HAP-1 (cell line): ENCODE results near the gene USP15.

Experiments used
- DNase-seq, 2 experiments: peaks; one replicate each; pipeline ENCODE4 v3.0.0-alpha.2; 2016 to 2020; ENCODE audit warnings: low spot score in 2 of 2
- H3K27me3 ChIP-seq: fragments of 250-450 bp; sonication (Bioruptor Pico); 2 replicates; pipeline ENCODE4 v1.5.1; 2020; ENCODE audit warnings: low read depth, mild to moderate bottlenecking, moderate library complexity
- H3K36me3 ChIP-seq: fragments of 250-450 bp; sonication (Bioruptor Pico); replicated peaks from 2 replicates; pipeline ENCODE4 v1.5.1; 2020; ENCODE audit warnings: mild to moderate bottlenecking
- H3K4me1 ChIP-seq: fragments of 250-450 bp; sonication (Bioruptor Pico); 2 replicates; pipeline ENCODE4 v1.5.1; 2020; ENCODE audit warnings: mild to moderate bottlenecking
- H3K4me3 ChIP-seq: fragments of 250-450 bp; sonication (Bioruptor Pico); 2 replicates; pipeline ENCODE4 v1.5.1; 2020; ENCODE audit warnings: mild to moderate bottlenecking, moderate library complexity
- H3K9me3 ChIP-seq: fragments of 250-450 bp; sonication (Bioruptor Pico); 2 replicates; pipeline ENCODE4 v1.5.1; 2020; ENCODE audit warnings: mild to moderate bottlenecking, moderate library complexity
- in situ Hi-C: fragments of 300-500 bp; cut with MboI; formaldehyde crosslinking; loops from 3 replicates; pipeline ENCODE4 v1.14.3; 2020; ENCODE audit warnings: low sequenced_read_pairs, inconsistent platforms, mixed read lengths

USP15 gene

DNA sequence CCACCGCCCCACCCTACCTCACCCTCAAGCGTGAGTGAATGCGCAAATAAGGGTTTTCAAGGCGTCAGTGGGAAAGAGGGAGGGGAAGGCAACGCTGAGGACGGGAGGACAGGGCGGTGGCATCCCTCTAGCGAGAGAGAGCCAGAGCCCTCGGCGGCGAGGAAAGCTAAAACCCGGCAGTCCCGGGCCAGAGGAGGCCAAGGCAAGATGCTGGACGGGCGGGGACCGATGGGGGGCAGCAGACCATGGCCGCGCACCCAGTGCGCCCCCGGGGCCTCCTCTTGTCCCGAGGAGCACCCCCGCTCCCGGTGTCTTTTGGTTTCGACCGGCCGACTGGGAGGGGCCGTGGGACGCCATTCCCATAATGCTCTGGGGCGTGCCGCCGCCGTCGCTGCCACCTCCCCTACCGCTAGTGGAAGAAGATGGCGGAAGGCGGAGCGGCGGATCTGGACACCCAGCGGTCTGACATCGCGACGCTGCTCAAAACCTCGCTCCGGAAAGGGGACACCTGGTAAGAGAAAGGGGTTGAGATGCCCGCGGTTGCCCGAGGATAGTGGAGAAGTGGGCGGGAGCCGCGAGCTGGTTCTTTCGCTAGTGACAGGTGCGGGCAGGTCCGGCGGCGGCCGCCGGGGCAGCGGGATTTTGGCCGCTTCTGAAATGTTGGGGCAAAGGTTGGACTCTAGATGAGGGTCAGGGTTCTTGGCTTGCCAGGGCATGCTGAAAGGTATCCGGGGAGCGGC, at the start of gene USP15:
Gene USP15 (plus strand): TSS at position 412 of the 740 bp plus-strand sequence. CDS start 11 bp downstream, at position 423.
- Histone ChIP-seq H3K36me3 (peaks cover 4% of the 10 kb centered on the region; the same call in 1 of the 2 replicates), H3K9me3 (no peaks in the 10 kb centered on the region), H3K4me3 (peak within 1 kb of the TSS; percentile 97), H3K27me3 (no peaks in the 10 kb centered on the region), H3K4me1 (peaks cover 21% of the 10 kb centered on the region)
- in situ Hi-C loops, result loop anchor here (25.0 kb wide), 1 partner anchor 527 kb away; no protein-coding TSS in a partner anchor
- DNase-seq, result peak; percentile 90 to 97

DNA sequence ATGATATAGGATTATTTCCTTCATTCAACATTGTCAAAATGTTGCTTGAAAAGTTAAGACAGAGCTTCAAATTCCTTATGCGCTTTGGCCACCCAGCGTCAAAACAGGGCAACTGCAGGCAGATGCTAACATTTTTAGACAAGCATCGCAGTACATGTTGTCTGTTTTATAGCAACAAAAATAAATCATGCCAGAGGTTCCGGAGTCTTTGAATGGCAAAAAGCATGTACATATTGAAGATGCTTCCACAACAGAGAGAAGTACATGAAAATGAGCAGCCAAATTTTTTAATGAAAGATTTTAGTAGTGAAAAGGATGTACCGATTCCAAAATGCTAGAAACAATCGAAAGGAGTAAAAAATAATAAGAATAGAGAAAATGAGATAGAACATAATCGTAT, 49.8 kb upstream of the USP15 start:
- H3K27me3 ChIP-seq, result no peaks in the 10 kb centered on the region; the same call in 1 of the 2 replicates
- no peak overlapping the region for H3K4me3 ChIP-seq
- in situ Hi-C loops, result no loop called here
- no peaks in the 10 kb centered on the region for H3K4me1 ChIP-seq
- no peaks in the 10 kb centered on the region for H3K9me3 ChIP-seq
- peak; percentile 18 to 59 for DNase-seq
- no peaks in the 10 kb centered on the region for H3K36me3 ChIP-seq

DNA sequence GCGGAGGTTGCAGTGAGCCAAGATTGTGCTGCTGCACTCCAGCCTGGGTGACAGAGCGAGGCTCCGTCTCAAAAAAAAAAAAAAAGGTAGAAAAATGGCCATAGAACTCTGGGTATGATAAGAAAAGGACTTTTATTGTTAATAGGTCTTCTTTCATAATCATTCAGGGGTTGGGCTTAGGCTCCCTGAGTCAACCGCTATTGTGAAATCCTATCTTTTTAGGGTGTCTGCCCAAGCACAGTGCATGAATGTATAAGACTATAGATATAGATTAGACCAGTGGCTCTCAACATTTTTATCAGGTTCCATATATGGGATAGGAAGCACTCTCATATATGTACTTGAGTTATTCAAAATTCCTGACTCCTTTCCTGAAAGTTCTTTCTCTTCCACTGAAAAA, 48.7 kb upstream of the USP15 start:
- Histone ChIP-seq H3K36me3 (no peaks in the 10 kb centered on the region), H3K4me1 (no peaks in the 10 kb centered on the region), H3K9me3 (no peaks in the 10 kb centered on the region), H3K27me3 (peaks cover 7% of the 10 kb centered on the region; the same call in 1 of the 2 replicates), H3K4me3 (no peak overlapping the region)
- in situ Hi-C loops, result no loop called here
- no peak for DNase-seq

DNA sequence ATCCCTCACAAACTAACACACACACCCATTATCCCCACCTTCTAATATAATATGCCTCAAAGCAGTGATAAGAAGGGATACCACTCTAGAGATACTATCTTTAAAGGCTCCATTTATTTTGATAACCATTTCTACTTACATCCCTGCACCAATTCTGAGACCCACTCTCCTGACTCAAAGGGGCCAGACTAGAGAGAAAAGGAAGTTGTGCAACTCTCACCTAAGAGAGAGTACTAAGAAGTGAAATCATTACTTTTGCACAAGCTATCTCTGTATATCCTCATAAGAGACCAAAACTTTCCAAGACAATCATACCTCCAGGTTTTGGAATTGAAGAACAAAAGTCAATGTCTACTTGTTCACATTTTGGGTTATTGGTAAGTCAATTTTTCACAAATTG, 45.4 kb upstream of the USP15 start:
- no peak overlapping the region for H3K4me3 ChIP-seq
- no peak for DNase-seq
- H3K9me3 ChIP-seq, result no peaks in the 10 kb centered on the region
- peaks cover 7% of the 10 kb centered on the region; the same call in 1 of the 2 replicates for H3K27me3 ChIP-seq
- no peaks in the 10 kb centered on the region for H3K36me3 ChIP-seq
- H3K4me1 ChIP-seq, result no peaks in the 10 kb centered on the region
- in situ Hi-C loops, result no loop called here

DNA sequence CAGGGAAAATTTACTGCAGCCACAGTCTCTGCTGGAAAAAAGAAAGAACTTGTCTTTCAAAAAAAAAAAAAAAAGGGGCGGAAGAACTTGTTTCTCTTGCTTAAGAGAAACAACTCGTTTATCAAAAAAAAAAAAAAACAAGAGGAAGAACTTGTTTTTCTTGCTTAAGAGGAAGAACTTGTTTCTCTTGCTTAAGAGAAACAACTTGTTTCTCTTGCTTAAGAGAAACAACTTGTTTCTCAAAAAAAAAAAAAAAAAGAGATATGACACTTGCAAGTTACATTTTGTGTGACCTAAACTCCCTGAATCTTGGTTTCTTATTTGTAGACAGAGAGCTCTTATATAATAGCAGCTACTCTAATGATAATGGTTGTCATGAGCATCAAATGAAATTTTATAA, 44.7 kb upstream of the USP15 start:
- no peaks in the 10 kb centered on the region for H3K36me3 ChIP-seq
- H3K27me3 ChIP-seq, result peaks cover 7% of the 10 kb centered on the region; the same call in 1 of the 2 replicates
- DNase-seq, result no peak
- no peak overlapping the region for H3K4me3 ChIP-seq
- H3K4me1 ChIP-seq, result no peaks in the 10 kb centered on the region
- in situ Hi-C loops, result no loop called here
- H3K9me3 ChIP-seq, result no peaks in the 10 kb centered on the region

DNA sequence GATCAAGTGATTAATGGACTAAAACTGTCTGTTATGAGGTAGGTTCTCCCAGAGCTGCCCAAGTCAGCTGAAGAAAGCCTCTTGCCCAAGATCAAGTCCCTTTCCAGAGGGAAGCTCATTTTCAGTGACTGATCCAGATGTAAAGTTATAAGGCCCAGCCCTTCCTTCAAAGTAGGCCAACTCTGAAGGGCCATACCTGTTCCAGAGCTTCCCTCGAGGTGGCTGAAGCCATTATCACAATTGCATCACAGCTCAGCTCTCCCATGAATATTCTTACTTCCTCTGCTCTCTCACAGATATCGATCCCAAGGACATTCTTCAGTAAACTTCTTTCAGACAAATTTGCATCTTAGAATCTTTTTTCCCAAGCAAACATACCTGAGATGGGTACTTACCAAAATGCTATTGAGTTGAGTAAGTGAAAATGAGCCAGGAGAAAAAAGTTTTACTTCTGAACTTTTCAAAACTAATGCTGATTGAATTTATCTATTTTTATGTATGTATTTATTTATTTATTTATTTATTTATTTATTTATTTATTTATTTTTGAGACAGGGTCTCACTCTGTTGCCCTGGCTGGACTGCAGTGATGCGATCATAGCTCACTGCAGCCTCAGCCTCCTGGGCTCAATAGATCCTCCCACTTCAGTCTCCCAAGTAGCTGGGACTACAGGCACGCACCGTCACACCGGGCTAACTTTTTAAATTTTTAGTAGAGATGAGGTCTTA, 42.6 kb upstream of the USP15 start:
- H3K27me3 ChIP-seq, result peaks cover 7% of the 10 kb centered on the region; the same call in 1 of the 2 replicates
- DNase-seq, result no peak
- no peaks in the 10 kb centered on the region for H3K36me3 ChIP-seq
- no peaks in the 10 kb centered on the region for H3K4me1 ChIP-seq
- H3K4me3 ChIP-seq, result no peak overlapping the region
- H3K9me3 ChIP-seq, result no peaks in the 10 kb centered on the region
- in situ Hi-C loops, result no loop called here

DNA sequence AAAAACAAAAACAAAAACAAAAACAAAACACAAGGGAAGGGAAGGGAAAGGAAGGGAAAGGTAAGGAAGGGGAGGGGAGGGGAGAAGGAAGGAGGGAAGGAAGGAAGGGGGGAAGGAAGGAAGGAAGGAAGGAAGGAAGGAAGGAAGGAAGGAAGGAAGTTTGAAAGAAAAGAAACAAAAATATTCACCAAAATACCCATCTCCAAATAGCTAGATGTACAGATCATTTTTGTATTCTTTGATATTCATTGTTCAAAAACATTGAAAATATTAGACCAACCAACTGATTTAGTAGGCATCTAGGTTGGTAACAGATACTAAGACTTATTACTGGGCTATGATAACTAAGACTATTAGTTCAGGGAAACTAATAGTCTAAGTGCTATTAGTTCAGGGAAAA, 39.1 kb upstream of the USP15 start:
- no peaks in the 10 kb centered on the region for H3K9me3 ChIP-seq
- H3K4me3 ChIP-seq, result no peak overlapping the region
- H3K4me1 ChIP-seq, result no peaks in the 10 kb centered on the region
- no peaks in the 10 kb centered on the region for H3K36me3 ChIP-seq
- in situ Hi-C loops, result no loop called here
- no peak for DNase-seq
- H3K27me3 ChIP-seq, result peaks cover 3% of the 10 kb centered on the region; the same call in 1 of the 2 replicates

DNA sequence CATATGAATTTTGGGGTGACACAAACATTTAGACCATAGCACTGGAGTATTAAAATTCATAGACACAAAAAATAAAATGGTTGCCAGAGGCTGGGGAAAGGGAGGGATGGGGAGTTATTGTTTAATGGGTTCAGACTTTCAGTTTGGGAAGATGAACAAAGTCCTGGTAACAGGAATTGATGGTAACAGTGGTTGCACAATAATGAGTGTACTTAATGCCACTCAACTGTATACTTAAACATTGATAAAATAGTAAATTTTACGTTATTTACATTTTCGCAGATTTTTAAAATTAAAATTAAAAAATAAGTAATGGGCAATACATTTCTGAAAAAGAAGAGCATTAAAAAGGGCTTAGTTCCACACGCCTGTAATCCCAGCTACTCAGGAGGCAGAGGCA, 35.6 kb upstream of the USP15 start:
- in situ Hi-C loops, result no loop called here
- H3K36me3 ChIP-seq, result no peaks in the 10 kb centered on the region
- no peaks in the 10 kb centered on the region for H3K27me3 ChIP-seq
- H3K4me1 ChIP-seq, result no peaks in the 10 kb centered on the region
- no peak overlapping the region for H3K4me3 ChIP-seq
- no peaks in the 10 kb centered on the region for H3K9me3 ChIP-seq
- DNase-seq, result no peak

DNA sequence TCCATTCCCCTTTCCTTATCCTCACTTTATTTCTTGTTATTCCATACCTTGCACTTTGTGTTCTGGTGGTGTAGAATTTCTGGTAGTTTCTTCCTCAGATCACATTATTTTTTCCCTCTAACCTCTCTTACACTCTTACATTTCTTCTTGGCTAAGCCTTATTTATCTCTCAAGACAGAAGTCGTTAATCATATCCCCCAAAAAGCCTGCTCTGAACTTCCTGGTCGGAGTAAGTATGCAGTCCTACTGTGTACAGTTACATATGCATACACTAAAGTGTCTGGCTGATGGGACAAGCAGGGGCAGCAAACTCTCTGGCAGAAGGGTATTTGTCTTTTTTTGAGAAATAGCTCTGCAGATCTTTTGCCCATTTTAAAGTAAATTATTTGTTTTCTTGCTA, 33.1 kb upstream of the USP15 start:
- H3K36me3 ChIP-seq, result no peaks in the 10 kb centered on the region
- no peak overlapping the region for H3K4me3 ChIP-seq
- DNase-seq, result no peak
- H3K27me3 ChIP-seq, result no peaks in the 10 kb centered on the region; the same call in 1 of the 2 replicates
- in situ Hi-C loops, result no loop called here
- no peaks in the 10 kb centered on the region for H3K4me1 ChIP-seq
- no peaks in the 10 kb centered on the region for H3K9me3 ChIP-seq

DNA sequence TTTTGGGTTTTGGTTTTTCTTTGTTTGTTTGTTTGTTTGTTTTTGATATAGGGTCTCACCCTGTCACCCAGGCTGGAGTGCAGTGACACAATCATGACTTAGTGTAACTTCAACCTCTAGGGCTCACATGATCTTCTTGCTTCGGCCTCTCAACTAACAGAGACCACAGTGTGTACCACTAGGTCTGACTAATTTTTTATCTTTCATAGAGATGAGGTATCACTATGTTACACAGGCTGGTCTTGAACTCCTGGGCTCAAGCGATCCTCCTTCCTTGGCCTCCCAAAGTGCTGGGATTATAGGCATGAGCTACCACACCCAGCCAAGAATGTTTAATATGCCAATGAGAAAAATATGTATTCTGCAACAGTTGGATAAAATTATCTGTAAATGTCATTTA, 29.6 kb upstream of the USP15 start:
- no peak for DNase-seq
- Histone ChIP-seq H3K4me3 (no peak overlapping the region), H3K9me3 (no peaks in the 10 kb centered on the region), H3K4me1 (no peaks in the 10 kb centered on the region), H3K27me3 (no peaks in the 10 kb centered on the region; the same call in 1 of the 2 replicates), H3K36me3 (no peaks in the 10 kb centered on the region)
- in situ Hi-C loops, result no loop called here

DNA sequence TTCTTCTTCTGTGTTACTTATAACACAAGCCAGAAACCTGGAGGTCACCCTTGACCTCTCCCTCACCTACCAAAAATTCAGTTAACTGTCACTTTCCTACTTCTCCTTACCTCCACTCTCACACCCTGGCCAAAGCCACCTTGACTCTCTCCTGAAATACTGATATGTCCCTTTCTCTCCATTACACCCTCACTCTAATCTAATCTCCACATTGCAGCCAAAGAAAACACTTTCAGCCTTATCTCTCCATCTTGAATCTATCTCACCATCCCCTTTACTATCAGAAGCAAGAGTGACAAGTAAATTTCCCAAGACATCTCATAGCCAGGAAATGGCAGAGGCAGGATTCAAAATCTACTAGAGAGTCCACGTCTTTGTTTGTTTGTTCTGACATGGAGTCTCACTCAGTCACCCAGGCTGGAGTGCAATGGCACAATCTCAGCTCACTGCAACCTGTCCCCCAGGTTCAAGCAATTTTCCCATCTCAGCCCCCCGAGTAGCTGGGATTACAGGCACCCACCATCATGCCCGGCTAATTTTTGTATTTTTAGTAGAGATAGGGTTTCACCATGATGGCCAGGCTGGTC, 28.0 kb upstream of the USP15 start:
- no peak for DNase-seq
- Histone ChIP-seq H3K9me3 (no peaks in the 10 kb centered on the region), H3K4me3 (no peak overlapping the region), H3K27me3 (no peaks in the 10 kb centered on the region; the same call in 1 of the 2 replicates), H3K36me3 (no peaks in the 10 kb centered on the region), H3K4me1 (no peaks in the 10 kb centered on the region)
- in situ Hi-C loops, result no loop called here

DNA sequence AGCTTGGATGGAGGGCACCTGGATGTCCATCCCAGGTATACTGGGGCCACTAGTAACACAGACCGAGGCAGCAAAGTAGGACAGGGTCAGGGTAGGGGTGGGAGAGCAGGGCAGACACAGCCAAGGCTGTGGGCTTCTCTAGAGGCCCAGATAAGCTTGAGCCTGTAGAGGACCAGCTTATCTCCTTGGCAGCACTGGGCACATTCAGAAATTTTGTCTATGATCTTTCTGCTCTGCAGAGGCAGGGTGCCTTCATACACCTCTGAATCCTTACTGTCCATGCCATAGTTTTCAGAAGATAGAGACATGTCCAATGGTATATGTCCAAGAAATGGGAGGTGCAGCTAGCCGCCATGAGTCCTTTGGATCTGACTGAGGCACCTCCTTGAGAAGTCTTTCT, 26.4 kb upstream of the USP15 start:
- Histone ChIP-seq H3K27me3 (no peaks in the 10 kb centered on the region; the same call in 1 of the 2 replicates), H3K9me3 (no peaks in the 10 kb centered on the region)
- in situ Hi-C loops, result no loop called here

DNA sequence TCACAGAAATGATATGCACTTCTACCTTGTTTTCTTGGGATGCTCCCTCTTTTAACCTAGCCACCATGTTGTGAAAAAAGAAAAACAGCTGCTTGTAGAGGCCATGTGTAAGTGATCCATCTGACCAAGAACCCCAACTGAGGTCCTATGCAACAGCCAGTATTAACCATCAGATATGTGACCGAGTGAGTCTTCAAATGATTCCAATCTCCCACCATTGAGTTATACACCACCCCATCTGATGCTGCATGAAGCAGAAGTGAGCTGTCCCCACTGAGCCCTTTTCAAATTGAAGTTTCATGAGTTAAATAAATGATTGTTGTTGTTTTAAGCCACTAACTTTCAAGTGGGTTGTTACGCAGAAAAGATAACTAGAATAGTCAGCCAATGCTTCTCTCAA, 20.6 kb upstream of the USP15 start:
- no peak for DNase-seq
- H3K4me1 ChIP-seq, result no peaks in the 10 kb centered on the region
- no peaks in the 10 kb centered on the region for H3K36me3 ChIP-seq
- no peaks in the 10 kb centered on the region for H3K9me3 ChIP-seq
- in situ Hi-C loops, result no loop called here
- H3K27me3 ChIP-seq, result no peaks in the 10 kb centered on the region; the same call in 1 of the 2 replicates
- no peak overlapping the region for H3K4me3 ChIP-seq

More for the DNA sequence above, 26.4 kb upstream of the USP15 start:
- Histone ChIP-seq H3K4me1 (no peaks in the 10 kb centered on the region), H3K36me3 (no peaks in the 10 kb centered on the region), H3K4me3 (no peak overlapping the region)
- no peak for DNase-seq
